ENCODE measurements around the gene XXYLT1.

DNA sequence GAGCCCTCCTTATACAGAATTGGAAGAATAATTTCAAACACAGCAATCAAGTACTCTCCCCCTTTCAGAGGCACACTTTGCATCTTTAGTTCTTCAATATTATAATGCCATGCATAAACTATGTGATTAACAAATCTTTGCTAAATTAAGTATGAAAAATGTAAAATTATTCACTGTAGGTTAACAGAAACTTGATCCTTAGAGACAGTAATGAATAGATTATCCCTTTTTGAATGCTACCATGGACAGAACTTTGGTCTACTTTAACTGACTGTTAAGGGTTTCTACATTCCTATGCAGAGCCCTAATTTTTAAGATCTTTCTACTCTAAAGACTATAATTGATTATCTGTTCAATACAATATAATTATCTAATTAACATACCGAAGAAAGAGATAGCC, 25.7 kb upstream of the XXYLT1 start:
- TF ChIP-seq, protein P1, sequence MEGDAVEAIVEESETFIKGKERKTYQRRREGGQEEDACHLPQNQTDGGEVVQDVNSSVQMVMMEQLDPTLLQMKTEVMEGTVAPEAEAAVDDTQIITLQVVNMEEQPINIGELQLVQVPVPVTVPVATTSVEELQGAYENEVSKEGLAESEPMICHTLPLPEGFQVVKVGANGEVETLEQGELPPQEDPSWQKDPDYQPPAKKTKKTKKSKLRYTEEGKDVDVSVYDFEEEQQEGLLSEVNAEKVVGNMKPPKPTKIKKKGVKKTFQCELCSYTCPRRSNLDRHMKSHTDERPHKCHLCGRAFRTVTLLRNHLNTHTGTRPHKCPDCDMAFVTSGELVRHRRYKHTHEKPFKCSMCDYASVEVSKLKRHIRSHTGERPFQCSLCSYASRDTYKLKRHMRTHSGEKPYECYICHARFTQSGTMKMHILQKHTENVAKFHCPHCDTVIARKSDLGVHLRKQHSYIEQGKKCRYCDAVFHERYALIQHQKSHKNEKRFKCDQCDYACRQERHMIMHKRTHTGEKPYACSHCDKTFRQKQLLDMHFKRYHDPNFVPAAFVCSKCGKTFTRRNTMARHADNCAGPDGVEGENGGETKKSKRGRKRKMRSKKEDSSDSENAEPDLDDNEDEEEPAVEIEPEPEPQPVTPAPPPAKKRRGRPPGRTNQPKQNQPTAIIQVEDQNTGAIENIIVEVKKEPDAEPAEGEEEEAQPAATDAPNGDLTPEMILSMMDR (IDR thresholded peaks at IDR 0.05; ENCODE audit: low read depth, low read length, poor library complexity, severe bottlenecking) = no peak
- no peak for TF ChIP-seq EZH2phosphoT487 (IDR thresholded peaks at IDR 0.05; ENCODE audit: borderline replicate concordance, low read length)

Measured in DOHH2 (cell line).